Lung (tissue), 12 donors: ENCODE data around the gene METTL17. TPM values are rescaled to one million over a fixed set of nuclear protein-coding genes. Genes with fewer than 3 reads are reported as not detected.

Source experiments
- ATAC-seq: fragments of 200-7000 bp; cut with Tn5 transposase; one replicate; pipeline ENCODE4 v1.9.1; 2020; ENCODE audit warnings: moderate number of reproducible peaks; ENCODE audit not compliant: insufficient read depth, low FRiP score
- DNase-seq, 3 donors: peaks; one replicate each; pipeline ENCODE4 v3.0.0-alpha.2; 2013 to 2017
- H3K27ac ChIP-seq, 2 donors: one replicate each; pipeline ENCODE4 v1.5.1; 2013; ENCODE audit warnings: mild to moderate bottlenecking in 2 of 2, moderate library complexity in 2 of 2, control low read depth in 1 of 2, inconsistent platforms in 1 of 2, low read depth in 1 of 2, low read length in 1 of 2
- H3K27me3 ChIP-seq, 3 donors: one replicate each; pipeline ENCODE4 v1.5.1; 2013; ENCODE audit warnings: low read length in 2 of 3; ENCODE audit not compliant: control insufficient read depth in 3 of 3, insufficient read depth in 3 of 3
- H3K36me3 ChIP-seq, 4 donors: one replicate each; pipeline ENCODE4 v1.5.1; 2013; ENCODE audit warnings: low read length in 4 of 4, mild to moderate bottlenecking in 1 of 4, moderate library complexity in 1 of 4; ENCODE audit not compliant: control insufficient read depth in 4 of 4, insufficient read depth in 4 of 4
- H3K4me1 ChIP-seq, 5 donors: one replicate each; pipeline ENCODE4 v1.5.1; 2013; ENCODE audit warnings: low read length in 5 of 5, mild to moderate bottlenecking in 2 of 5, moderate library complexity in 1 of 5; ENCODE audit not compliant: control insufficient read depth in 5 of 5, insufficient read depth in 5 of 5
- H3K4me3 ChIP-seq: one replicate; pipeline ENCODE4 v1.5.1; 2013; ENCODE audit warnings: mild to moderate bottlenecking, control low read depth, moderate library complexity
- H3K9ac ChIP-seq, 2 donors: one replicate each; pipeline ENCODE4 v1.5.1; 2013; ENCODE audit warnings: low read length in 2 of 2, control low read depth in 1 of 2; ENCODE audit not compliant: insufficient read depth in 1 of 2
- H3K9me3 ChIP-seq, 4 donors: one replicate each; pipeline ENCODE4 v1.5.1; 2013; ENCODE audit warnings: low read length in 3 of 4, mild to moderate bottlenecking in 1 of 4, moderate library complexity in 1 of 4; ENCODE audit not compliant: control insufficient read depth in 4 of 4, insufficient read depth in 3 of 4
- WGBS, 2 donors: extraction: QIAGEN DNeasy Blood & Tissue Kit; methylation state at CpG; one replicate each; pipeline ENCODE4 v1.1.7; 2013; 5-methylcytosine and 5-hydroxymethylcytosine counted together
- polyA plus RNA-seq, 2 donors: library from polyadenylated mRNA; stranded (reverse); fragments of 200-250 nt; gene quantifications; one replicate each; pipeline ENCODE4 v1.2.1, GENCODE V29; 2013
- total RNA-seq, 2 donors: library from RNA; depleted of rRNA in 1 of 2; stranded (reverse); fragments of >200 nt in 1 of 2; gene quantifications; one replicate each; pipeline ENCODE4 v1.2.1, GENCODE V29; 2014 to 2021
- TF ChIP-seq, protein P1 (sequence below): IDR thresholded peaks from 2 replicates; pipeline ENCODE4 v1.5.1; 2012; ENCODE audit warnings: mild to moderate bottlenecking; ENCODE audit errors: control extremely low read depth, extremely low read depth
- donor health status: control.
- donor health status: control.
- donor health status: Bipolar disorder and iron deficiency.
- donor health status: healthy.
- donor health status: DM: yes; HTN: yes; CAD: no.

The METTL17 gene
- total and polyA plus RNA-seq, 4 donors, result 51.2 to 67.1 (median 56.7) TPM

DNA sequence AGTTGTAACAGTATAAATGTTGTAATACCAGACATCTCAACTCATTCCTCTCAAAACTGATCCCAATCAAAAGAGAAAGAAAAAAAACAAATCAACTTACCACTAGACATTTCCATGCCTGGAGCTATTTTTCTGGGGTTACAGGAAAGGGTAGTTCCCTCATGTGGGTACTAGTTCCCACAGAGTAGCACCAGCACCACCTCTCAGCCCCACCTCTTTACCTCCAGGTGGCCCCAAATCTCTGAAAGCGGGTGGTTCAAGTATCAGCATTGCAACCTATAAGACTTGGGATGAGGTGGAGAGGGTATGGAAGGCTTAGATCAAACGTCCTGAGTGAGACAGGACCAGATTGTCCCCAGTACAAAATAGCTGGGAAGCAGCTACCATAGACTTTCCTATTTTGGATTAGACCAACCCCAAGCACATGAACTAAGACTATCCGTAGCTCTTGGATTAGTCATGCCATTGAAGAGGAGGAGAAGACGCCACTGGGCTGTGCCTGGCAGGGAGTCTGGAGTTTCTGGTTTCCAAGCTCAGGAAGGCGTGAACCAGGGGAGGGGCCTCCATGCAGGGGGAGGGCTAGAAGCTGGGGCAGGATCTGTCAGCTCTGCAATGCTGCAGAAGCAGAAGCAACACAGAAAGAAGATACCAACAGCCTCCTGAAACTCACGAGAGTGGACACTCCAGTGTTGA, 9.0 kb downstream of the METTL17 start, which contains the start of gene SLC39A2:
Gene SLC39A2 (plus strand): TSS at position 620 of the 693 bp plus-strand sequence. CDS start 154 bp downstream, outside the sequence.
- TF ChIP-seq, protein P1, sequence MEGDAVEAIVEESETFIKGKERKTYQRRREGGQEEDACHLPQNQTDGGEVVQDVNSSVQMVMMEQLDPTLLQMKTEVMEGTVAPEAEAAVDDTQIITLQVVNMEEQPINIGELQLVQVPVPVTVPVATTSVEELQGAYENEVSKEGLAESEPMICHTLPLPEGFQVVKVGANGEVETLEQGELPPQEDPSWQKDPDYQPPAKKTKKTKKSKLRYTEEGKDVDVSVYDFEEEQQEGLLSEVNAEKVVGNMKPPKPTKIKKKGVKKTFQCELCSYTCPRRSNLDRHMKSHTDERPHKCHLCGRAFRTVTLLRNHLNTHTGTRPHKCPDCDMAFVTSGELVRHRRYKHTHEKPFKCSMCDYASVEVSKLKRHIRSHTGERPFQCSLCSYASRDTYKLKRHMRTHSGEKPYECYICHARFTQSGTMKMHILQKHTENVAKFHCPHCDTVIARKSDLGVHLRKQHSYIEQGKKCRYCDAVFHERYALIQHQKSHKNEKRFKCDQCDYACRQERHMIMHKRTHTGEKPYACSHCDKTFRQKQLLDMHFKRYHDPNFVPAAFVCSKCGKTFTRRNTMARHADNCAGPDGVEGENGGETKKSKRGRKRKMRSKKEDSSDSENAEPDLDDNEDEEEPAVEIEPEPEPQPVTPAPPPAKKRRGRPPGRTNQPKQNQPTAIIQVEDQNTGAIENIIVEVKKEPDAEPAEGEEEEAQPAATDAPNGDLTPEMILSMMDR, result no peak
- Histone ChIP-seq H3K9me3 (no peaks in the 10 kb centered on the region), H3K4me1 (peaks cover 0 to 2% (median 0%) of the 10 kb centered on the region in 5 donors), H3K27me3 (no peaks in the 10 kb centered on the region), H3K4me3 (no peak within 1 kb of the TSS), H3K36me3 (peaks cover 20 to 30% (median 25%) of the 10 kb centered on the region in 4 donors), H3K9ac (no peak within 1 kb of the TSS), H3K27ac (no peak within 1 kb of the TSS)
- no peak for DNase-seq
- peak; percentile 77 for ATAC-seq
- 53 to 79% methylated on average over 6 of the region's 6 CpGs for WGBS, 2 donors

DNA sequence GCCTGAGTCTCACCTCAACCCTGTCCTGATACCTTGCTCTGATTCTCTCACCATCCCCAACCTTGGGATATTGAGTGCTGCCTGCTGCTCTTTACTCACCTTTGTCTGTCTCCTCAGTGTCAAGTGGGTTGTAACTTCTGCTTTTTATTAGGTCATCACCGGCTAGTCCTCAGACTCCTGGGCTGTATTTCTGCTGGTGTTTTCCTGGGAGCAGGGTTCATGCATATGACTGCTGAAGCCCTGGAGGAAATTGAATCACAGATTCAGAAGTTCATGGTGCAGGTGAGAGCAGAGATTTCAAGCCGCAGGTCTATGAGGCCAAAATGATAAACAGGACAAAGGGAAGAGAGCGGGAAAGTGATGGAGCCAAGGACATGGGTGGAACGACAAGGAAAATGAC, 9.8 kb downstream of the METTL17 start:
- no peak for ATAC-seq
- H3K9ac ChIP-seq, result no peak overlapping the region
- TF ChIP-seq, protein P1, result no peak

DNA sequence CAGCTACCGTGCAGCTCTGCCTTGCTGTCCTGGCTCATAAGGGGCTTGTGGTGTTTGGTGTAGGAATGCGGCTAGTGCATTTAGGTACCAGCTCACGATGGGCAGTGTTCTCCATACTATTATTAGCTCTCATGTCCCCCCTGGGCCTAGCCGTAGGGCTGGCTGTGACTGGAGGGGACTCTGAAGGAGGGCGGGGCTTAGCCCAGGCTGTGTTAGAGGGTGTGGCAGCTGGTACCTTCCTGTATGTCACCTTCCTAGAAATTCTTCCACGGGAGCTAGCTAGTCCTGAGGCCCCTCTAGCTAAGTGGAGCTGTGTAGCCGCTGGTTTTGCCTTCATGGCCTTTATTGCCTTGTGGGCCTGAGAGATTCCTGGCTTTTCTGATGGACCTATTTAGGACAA, 11.4 kb downstream of the METTL17 start:
- DNase-seq (no peak), ATAC-seq (no peak)
- Histone ChIP-seq H3K9me3 (no peaks in the 10 kb centered on the region), H3K9ac (no peak overlapping the region), H3K4me1 (peaks cover 0 to 2% (median 0%) of the 10 kb centered on the region in 5 donors), H3K27me3 (no peaks in the 10 kb centered on the region), H3K4me3 (no peak overlapping the region), H3K27ac (no peak overlapping the region), H3K36me3 (peaks cover 3 to 10% (median 6%) of the 10 kb centered on the region in 4 donors)
- TF ChIP-seq, protein P1, result no peak
- 75 to 84% methylated on average over 7 of the region's 7 CpGs for WGBS, 2 donors

More for the DNA sequence above, 9.8 kb downstream of the METTL17 start:
- Histone ChIP-seq H3K9me3 (no peaks in the 10 kb centered on the region), H3K27ac (no peak overlapping the region), H3K27me3 (no peaks in the 10 kb centered on the region), H3K36me3 (peaks cover 13 to 24% (median 21%) of the 10 kb centered on the region in 4 donors), H3K4me3 (no peak overlapping the region), H3K4me1 (peaks cover 0 to 2% (median 0%) of the 10 kb centered on the region in 5 donors)
- 84 to 87% methylated on average over 4 of the region's 4 CpGs for WGBS, 2 donors
- no peak for DNase-seq
